HG03520 (cell line): ENCODE results near the gene LTBP1.
"Not testable (repeated sequence)": the region's sequence is repeated elsewhere in the genome, so short reads cannot be mapped to it uniquely, and the experiment has no call there.

ENCODE experiments used
- ATAC-seq: cut with Tn5 transposase; IDR thresholded peaks from one replicate; pipeline ENCODE4 v1.9.1; 2021; ENCODE audit warnings: mild to moderate bottlenecking, moderate library complexity; ENCODE audit not compliant: unreplicated experiment

Gene LTBP1

GRCh38 chr2:33215299-33215698 is 268.5 kb downstream of the LTBP1 start:
- ATAC-seq = no peak

- ATAC-seq = no peak
Measured at GRCh38 chr2:33215983-33216382, 269.2 kb downstream of the LTBP1 start.

GRCh38 chr2:33216508-33217182 is 269.9 kb downstream of the LTBP1 start:
- no peak for ATAC-seq

DNA sequence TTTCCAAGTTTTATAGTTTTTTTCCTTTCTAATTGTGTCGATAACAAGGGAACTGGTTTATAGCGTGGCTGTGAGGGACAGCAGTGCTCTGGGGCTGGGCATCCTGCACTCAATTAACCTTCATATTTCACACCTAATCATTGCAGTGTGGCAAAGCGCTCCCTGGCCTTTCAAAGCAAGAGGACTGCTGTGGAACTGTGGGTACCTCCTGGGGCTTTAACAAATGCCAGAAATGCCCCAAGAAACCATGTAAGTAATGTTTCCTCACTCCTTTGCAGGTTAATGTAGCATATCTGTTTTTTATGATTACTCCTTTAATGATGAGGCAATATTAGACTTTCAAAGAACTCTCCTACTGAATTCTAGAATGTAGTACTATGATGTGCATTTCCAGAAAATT is 270.7 kb downstream of the LTBP1 start:
- no peak for ATAC-seq

DNA sequence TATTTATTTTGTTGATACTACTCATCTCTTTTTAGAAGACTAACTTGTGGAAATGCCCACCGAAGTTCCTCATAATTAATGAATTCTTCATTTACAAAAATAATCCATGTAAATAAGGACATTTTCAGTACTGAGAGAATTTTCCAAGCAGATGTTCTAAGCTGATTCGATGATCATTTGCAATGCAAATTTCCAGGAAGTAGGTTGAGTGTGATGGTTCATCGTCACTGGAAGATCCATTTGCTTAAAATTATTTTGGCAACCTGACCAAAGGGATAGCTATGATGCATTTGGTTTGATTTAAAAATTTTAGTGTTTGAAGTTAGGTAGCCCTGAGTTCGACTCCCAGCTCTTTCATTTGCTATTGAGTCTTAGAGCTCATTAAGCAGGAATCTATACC is 272.4 kb downstream of the LTBP1 start:
- ATAC-seq = no peak

GRCh38 chr2:33219850-33220275 is 273.1 kb downstream of the LTBP1 start:
- no peak for ATAC-seq

- ATAC-seq = no peak
Measured at GRCh38 chr2:33220533-33220932, 273.8 kb downstream of the LTBP1 start.

- no peak for ATAC-seq
Measured at GRCh38 chr2:33221046-33221784, 274.5 kb downstream of the LTBP1 start.

DNA sequence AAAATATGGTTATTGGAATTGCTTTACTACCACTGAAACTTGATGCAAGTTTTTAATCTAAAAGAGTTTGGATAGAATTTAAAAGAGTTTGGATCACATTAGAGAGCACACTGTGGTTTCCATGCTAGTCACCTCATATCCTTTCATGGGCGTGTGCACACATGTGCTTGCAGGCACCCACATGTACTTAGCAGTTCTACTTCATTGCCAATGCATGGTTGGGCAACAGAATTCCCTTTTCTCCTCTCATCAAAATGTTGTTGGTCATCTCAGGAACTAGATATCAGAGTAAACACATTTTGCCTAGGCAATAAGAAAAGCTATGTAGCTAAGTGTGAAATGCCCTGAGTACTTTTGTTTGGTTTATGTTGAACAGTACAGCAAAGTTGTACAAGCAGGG is 275.6 kb downstream of the LTBP1 start:
- ATAC-seq = no peak

- no peak for ATAC-seq
Measured at GRCh38 chr2:33223856-33224255, 277.1 kb downstream of the LTBP1 start.

DNA sequence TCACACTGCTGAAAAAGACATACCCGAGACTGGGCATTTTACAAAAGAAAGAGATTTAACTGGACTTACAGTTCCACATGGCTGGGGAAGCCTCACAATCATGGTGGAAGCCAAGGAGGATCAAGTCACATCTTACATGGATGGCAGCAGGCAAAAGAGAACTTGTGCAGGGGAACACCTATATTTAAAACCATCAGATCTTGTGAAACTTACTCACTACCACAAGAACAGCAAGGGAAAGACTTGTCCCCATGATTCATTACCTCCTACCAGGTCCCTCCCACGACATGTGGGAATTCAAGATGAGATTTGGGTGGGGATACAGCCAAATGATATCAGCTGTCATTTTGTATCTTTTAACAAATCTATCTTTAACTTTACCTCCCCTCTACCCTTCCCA is 278.6 kb downstream of the LTBP1 start:
- ATAC-seq = no peak

GRCh38 chr2:33226546-33226945 is 279.8 kb downstream of the LTBP1 start:
- no peak for ATAC-seq

GRCh38 chr2:33229646-33230045 is 282.9 kb downstream of the LTBP1 start:
- ATAC-seq = no peak

GRCh38 chr2:33230195-33230594 is 283.4 kb downstream of the LTBP1 start:
- no peak for ATAC-seq

- no peak for ATAC-seq
Measured at GRCh38 chr2:33230842-33231241, 284.1 kb downstream of the LTBP1 start.

- not testable (repeated sequence) for ATAC-seq
Measured at GRCh38 chr2:33235559-33235958, 288.8 kb downstream of the LTBP1 start.

- ATAC-seq = no peak
Measured at GRCh38 chr2:33236482-33237385, 290.0 kb downstream of the LTBP1 start.

DNA sequence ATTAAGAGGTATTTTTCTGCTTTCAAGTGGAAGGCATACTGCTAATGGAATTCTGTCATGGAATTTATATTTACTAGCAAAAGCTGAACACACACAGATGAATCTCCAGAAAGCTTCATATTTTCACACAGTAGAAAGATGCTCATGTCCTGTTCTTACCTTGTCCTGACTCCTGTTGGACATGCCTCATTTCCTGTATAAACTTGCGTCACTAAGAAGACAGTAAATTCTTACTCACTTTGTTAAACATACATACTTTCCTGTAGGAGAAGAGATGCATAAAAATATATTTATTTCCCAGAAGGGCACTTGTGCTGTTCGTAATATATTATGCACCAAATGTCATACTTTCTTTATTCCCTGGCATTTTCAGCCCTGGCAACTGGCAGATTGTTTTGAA is 291.4 kb downstream of the LTBP1 start:
- ATAC-seq = no peak

GRCh38 chr2:33240178-33240577 is 293.4 kb downstream of the LTBP1 start:
- ATAC-seq = no peak

DNA sequence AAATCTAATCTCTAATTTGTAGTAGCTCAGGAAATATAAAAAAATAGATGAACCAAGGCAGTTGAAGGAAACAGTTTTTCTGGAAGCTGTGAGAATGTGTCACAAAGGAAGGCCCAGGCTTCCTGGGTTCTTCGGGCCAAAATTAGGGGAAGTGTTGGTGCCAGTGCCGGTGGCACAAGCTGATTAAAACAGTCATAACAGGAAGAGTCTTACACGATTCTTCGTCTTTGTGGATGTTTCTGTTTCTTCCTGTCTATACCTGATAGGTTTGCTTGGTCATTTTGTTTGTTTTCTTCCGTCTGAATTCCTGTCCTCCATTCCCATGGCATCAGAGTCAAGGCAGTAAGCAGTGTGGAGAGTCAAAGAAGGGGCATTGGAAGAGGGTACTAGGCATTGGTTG is 294.3 kb downstream of the LTBP1 start:
- no peak for ATAC-seq

GRCh38 chr2:33241581-33241980 is 294.8 kb downstream of the LTBP1 start:
- ATAC-seq = no peak

DNA sequence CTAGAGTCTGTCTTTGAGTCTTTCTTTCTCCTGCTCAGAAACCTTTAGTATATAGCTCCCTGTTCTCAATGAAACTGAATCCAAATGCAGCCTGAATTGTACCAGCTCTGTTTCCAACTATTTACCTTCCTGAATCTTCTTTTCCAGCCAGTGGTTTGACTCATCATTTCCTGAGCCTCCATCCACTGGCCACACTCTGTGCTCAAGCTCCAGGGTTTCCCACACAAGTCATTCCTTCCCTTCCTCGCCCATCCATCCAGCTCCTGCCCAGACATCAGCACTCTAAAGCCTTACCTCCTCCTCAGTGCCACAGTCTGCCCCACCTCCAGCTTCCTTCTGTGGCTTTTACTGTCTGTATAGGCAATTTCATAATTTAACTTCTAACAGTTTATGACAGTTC is 296.1 kb downstream of the LTBP1 start:
- ATAC-seq = no peak
